GM12878 (cell line): ENCODE measurements around the gene ITCH. TPM values are rescaled to one million over a fixed set of nuclear protein-coding genes. Genes with fewer than 3 reads are reported as not detected.
"Not testable (repeated sequence)": the region's sequence is repeated elsewhere in the genome, so short reads cannot be mapped to it uniquely, and the experiment has no call there.

Source experiments
- ATAC-seq: fragments of 200-7000 bp; cut with Tn5 transposase; 3 replicates; pipeline ENCODE4 v1.9.1; 2020; ENCODE audit warnings: mild to moderate bottlenecking, moderate library complexity
- BruUV-seq: library from RNA; stranded (reverse); fragments of 400-500 nt; replicated peaks from 2 replicates; lab custom pipeline; 2021; lab: Mats Ljungman, UMichigan
- CTCF ChIA-PET: fragments of 300-600 bp; sonication (Branson Sonifier 250); formaldehyde crosslinking; extraction: SDS; loops from one replicate; lab custom pipeline; 2021; ENCODE audit warnings: inconsistent platforms; lab: Yijun Ruan, JAX
- POLR2A ChIA-PET: fragments of 350-600 bp; formaldehyde crosslinking; extraction: SDS; loops from one replicate; lab custom pipeline; 2021; ENCODE audit warnings: inconsistent platforms; lab: Charles Lee
- RAD21 ChIA-PET: fragments of 300-600 bp; sonication (Branson Sonifier 250); formaldehyde crosslinking; loops from one replicate; lab custom pipeline; 2023; ENCODE audit warnings: antibody characterized with exemption; ENCODE audit not compliant: unreplicated experiment; lab: Charles Lee
- SMC1A ChIA-PET: fragments of 300-600 bp; sonication (Branson Sonifier 250); formaldehyde crosslinking; loops from one replicate; lab custom pipeline; 2023; ENCODE audit not compliant: unreplicated experiment, uncharacterized antibody; lab: Charles Lee
- DNase-seq: peaks from one replicate; pipeline ENCODE4 v3.0.0-alpha.2; 2011; ENCODE audit warnings: low read depth, low spot score
- FAIRE-seq: peaks from 3 replicates; lab custom pipeline; 2011; peaks lifted over from hg19 to GRCh38; lab: Jason Lieb, UNC
- H2AFZ ChIP-seq: 2 replicates; pipeline ENCODE4 v1.6.0; 2011; ENCODE audit warnings: low read depth, low read length, control low read depth; ENCODE audit not compliant: control insufficient read depth
- H3K27ac ChIP-seq: 2 replicates; pipeline ENCODE4 v1.5.1; 2011; ENCODE audit warnings: control low read depth; ENCODE audit not compliant: control insufficient read depth, insufficient read depth
- H3K27me3 ChIP-seq, 2 experiments: replicated peaks in 1 of 2; 2 replicates each; pipeline versions ENCODE4 v1.6.0 to v1.6.1; 2011; ENCODE audit warnings: low read length in 1 of 2; ENCODE audit not compliant: control insufficient read depth in 2 of 2, insufficient read depth in 2 of 2
- H3K36me3 ChIP-seq, 2 experiments: 2 replicates each; pipeline ENCODE4 v1.5.1; 2011; ENCODE audit warnings: low read length in 1 of 2; ENCODE audit not compliant: control insufficient read depth in 2 of 2, insufficient read depth in 2 of 2
- H3K4me1 ChIP-seq: 2 replicates; pipeline ENCODE4 v1.6.1; 2011; ENCODE audit warnings: mild to moderate bottlenecking, low read length, moderate library complexity, mixed read lengths; ENCODE audit not compliant: control insufficient read depth, insufficient read depth
- H3K4me2 ChIP-seq: 2 replicates; pipeline ENCODE4 v1.6.0; 2011; ENCODE audit warnings: control low read depth; ENCODE audit not compliant: control insufficient read depth, insufficient read depth
- H3K4me3 ChIP-seq: fragments of 200-600 bp; sonication (generic); 2 replicates; pipeline ENCODE4 v1.5.1; 2016
- H3K79me2 ChIP-seq: 2 replicates; pipeline ENCODE4 v1.6.0; 2011; ENCODE audit warnings: low read length; ENCODE audit not compliant: control insufficient read depth, insufficient read depth
- H3K9ac ChIP-seq: 2 replicates; pipeline ENCODE4 v1.8.0; 2011; ENCODE audit warnings: low read length, control low read depth, mixed read lengths; ENCODE audit not compliant: control insufficient read depth, insufficient read depth
- H3K9me3 ChIP-seq: replicated peaks from 3 replicates; pipeline ENCODE4 v1.5.1; 2011; ENCODE audit warnings: mild to moderate bottlenecking, low read length; ENCODE audit not compliant: control insufficient read depth, insufficient read depth
- H4K20me1 ChIP-seq: 2 replicates; pipeline ENCODE4 v1.6.0; 2011; ENCODE audit not compliant: control insufficient read depth, insufficient read depth
- EP300 ChIP-seq, 2 experiments: fragments of 150-350 bp in 1 of 2; IDR thresholded peaks; 2 replicates each; pipeline ENCODE4 v1.6.1; 2011 to 2012; ENCODE audit warnings: low read depth in 2 of 2, low read length in 2 of 2, borderline replicate concordance in 1 of 2, improper control_type of control experiment in 1 of 2, inconsistent platforms in 1 of 2; ENCODE audit not compliant: control insufficient read depth in 1 of 2
- IRF3 ChIP-seq: fragments of 450-650 bp; IDR thresholded peaks from 2 replicates; pipeline ENCODE4 v1.6.1; 2014; ENCODE audit warnings: mild to moderate bottlenecking
- WGBS: methylation state at CpG from one replicate; pipeline ENCODE4 v1.1.6; 2016; ENCODE audit warnings: low lambda C conversion rate; ENCODE audit not compliant: insufficient replicate concordance, insufficient coverage; ENCODE audit errors: missing lambda C conversion rate; 5-methylcytosine and 5-hydroxymethylcytosine counted together
- in situ Hi-C: fragments of 300-500 bp; cut with MboI; formaldehyde crosslinking; loops from 9 replicates; pipeline ENCODE4 v1.14.3; 2018; ENCODE audit warnings: mixed read lengths
- intact Hi-C: fragments of 100-400 bp; cut with micrococcal nuclease; formaldehyde crosslinking; loops from one replicate; pipeline ENCODE4 v1.14.2; 2022; ENCODE audit not compliant: unreplicated experiment
- polyA plus RNA-seq, 11 experiments: library from polyadenylated mRNA; depleted of rRNA in 4 of 11; unstranded in 6 of 11; stranded (reverse) in 5 of 11; fragments of >200 nt; fragmentation: Nextera tagmentation in 4 of 11; fragmentation: Illumina TruSeq in 1 of 11; extraction: Ambion mirVana in 4 of 11; extraction: Trizol in 1 of 11; gene quantifications; 1 replicate in 1 of 11; 2 replicates in 10 of 11; pipeline versions ENCODE4 v1.2.1 to v1.2.3, GENCODE V29; 2011 to 2016; ENCODE audit warnings: inconsistent platforms in 2 of 11, missing spikeins in 2 of 11, low read depth in 1 of 11
- total RNA-seq, 4 experiments: library from RNA; depleted of rRNA in 3 of 4; stranded (reverse); fragments of >200 nt in 3 of 4; fragmentation: Illumina TruSeq in 1 of 4; extraction: Trizol in 1 of 4; gene quantifications; 2 replicates each; pipeline versions ENCODE4 v1.2.1 to v1.2.3, GENCODE V29; 2013 to 2021

ITCH gene
- total and polyA plus RNA-seq, 10 of the 15 experiments (the other 5 are each of a cell fraction or from before 2014, with no cell fraction given) = 7.5 to 46.1 (median 21.5) TPM

- RAD21 ChIA-PET = interaction anchor here (0.5 to 2.0 kb wide), 2 partner anchors 35 to 85 kb away, joined by 3 to 5 read pairs; no protein-coding TSS in a partner anchor
- DNase-seq (no peak), ATAC-seq (no peak), FAIRE-seq (no peak)
- Histone ChIP-seq H3K36me3 (peaks cover 0 to 14% of the 10 kb centered on the region in 2 experiments; a peak in 3 of 4 replicates), H3K4me3 (no peak overlapping the region), H3K27ac (no peak overlapping the region), H3K27me3 (no peaks in the 10 kb centered on the region), H3K9ac (no peak overlapping the region), H3K9me3 (no peaks in the 10 kb centered on the region), H3K4me1 (peaks cover 5% of the 10 kb centered on the region; the same call in 1 of the 2 replicates), H3K4me2 (no peak overlapping the region), H2AFZ (no peak overlapping the region), H3K79me2 (no peaks in the 10 kb centered on the region; the same call in none of the 2 replicates), H4K20me1 (no peaks in the 10 kb centered on the region)
- POLR2A ChIA-PET = interaction anchor here (0.7 to 0.9 kb wide), 3 partner anchors 9 to 51 kb away, joined by 3 to 8 read pairs (median 4); no protein-coding TSS in a partner anchor
- intact Hi-C loops = no loop called here
- in situ Hi-C loops = no loop called here
- SMC1A ChIA-PET = interaction anchor here (0.9 to 1.2 kb wide), 3 partner anchors 9 to 30 kb away, joined by 3 to 4 read pairs (median 3); no protein-coding TSS in a partner anchor
- TF ChIP-seq IRF3 = no peak
- no peak for TF ChIP-seq EP300 (IDR thresholded peaks at IDR 0.05; ENCODE audit: borderline replicate concordance in 1 of 2, control insufficient read depth in 1 of 2, low read depth in 2 of 2, low read length in 2 of 2)
- BruUV-seq = no TSS peak
- CTCF ChIA-PET = interaction anchor here (1.1 to 1.5 kb wide), 2 partner anchors 10 to 85 kb away, joined by 4 to 6 read pairs; no protein-coding TSS in a partner anchor
- 82% methylated on average over 9 of the region's 9 CpGs for WGBS
These were observed 34.0 kb downstream of the ITCH start for GRCh38 chr20:34397096-34397495.

- over 99% methylated on average over 6 of the region's 6 CpGs for WGBS
- intact Hi-C loops, ATAC-seq, H3K4me3 ChIP-seq, in situ Hi-C loops, BruUV-seq, H3K27me3 ChIP-seq, FAIRE-seq, H4K20me1 ChIP-seq, H3K9me3 ChIP-seq, H3K27ac ChIP-seq, H3K79me2 ChIP-seq, H3K4me2 ChIP-seq, H2AFZ ChIP-seq, POLR2A ChIA-PET, H3K9ac ChIP-seq, H3K36me3 ChIP-seq, DNase-seq: not testable (repeated sequence)
- peaks cover 26% of the 10 kb centered on the region for H3K4me1 ChIP-seq
- RAD21 ChIA-PET = interaction anchor here (2.8 to 3.4 kb wide), 3 partner anchors 14 to 88 kb away, joined by 12 to 25 read pairs (median 18); partner anchors contain the start of gene ITCH
- SMC1A ChIA-PET = interaction anchor here (0.5 to 4.2 kb wide), 9 partner anchors 8 to 204 kb away, joined by 3 to 35 read pairs (median 4); no protein-coding TSS in a partner anchor
- CTCF ChIA-PET = interaction anchor here (1.2 to 1.8 kb wide), 3 partner anchors 25 to 115 kb away, joined by 3 to 4 read pairs (median 3); no protein-coding TSS in a partner anchor
These were observed 37.7 kb downstream of the ITCH start for GRCh38 chr20:34400776-34401175.
